Osteocyte (in vitro differentiated cells): ENCODE measurements around the gene LPCAT3. TPM values are rescaled to one million over a fixed set of nuclear protein-coding genes. Genes with fewer than 3 reads are reported as not detected.
A peak's percentile ranks its signal among the peaks of the same experiment; 100 is the strongest.

Experiments used
- DNase-seq: peaks from one replicate; pipeline ENCODE4 v3.0.0; 2021; ENCODE audit warnings: mixed read lengths; ENCODE audit not compliant: unreplicated experiment; ENCODE audit errors: extremely low spot score
- H3K27ac Mint-ChIP-seq: one replicate; pipeline ENCODE4 v1.8.0; 2021; ENCODE audit warnings: mild to moderate bottlenecking, mixed read lengths; ENCODE audit not compliant: unreplicated experiment
- H3K27me3 Mint-ChIP-seq: one replicate; pipeline ENCODE4 v1.8.0; 2021; ENCODE audit warnings: mixed read lengths; ENCODE audit not compliant: unreplicated experiment
- H3K36me3 Mint-ChIP-seq: one replicate; pipeline ENCODE4 v1.8.0; 2021; ENCODE audit warnings: mixed read lengths; ENCODE audit not compliant: unreplicated experiment
- H3K4me1 Mint-ChIP-seq: one replicate; pipeline ENCODE4 v1.8.0; 2021; ENCODE audit warnings: mixed read lengths; ENCODE audit not compliant: unreplicated experiment
- H3K4me3 Mint-ChIP-seq: one replicate; pipeline ENCODE4 v1.8.0; 2021; ENCODE audit warnings: mild to moderate bottlenecking, moderate library complexity, mixed read lengths; ENCODE audit not compliant: unreplicated experiment
- H3K9me3 Mint-ChIP-seq: one replicate; pipeline ENCODE4 v1.8.0; 2021; ENCODE audit warnings: mixed read lengths; ENCODE audit not compliant: unreplicated experiment
- total RNA-seq: library from RNA; stranded (reverse); gene quantifications from 2 replicates; pipeline ENCODE4 v1.2.1, GENCODE V29; 2021
- TF ChIP-seq, protein P1 (sequence below): fragments of 200-600 bp; sonication (generic); IDR thresholded peaks from 2 replicates; pipeline ENCODE4 v1.5.0; 2021; ENCODE audit warnings: antibody characterized with exemption, mild to moderate bottlenecking, moderate library complexity

LPCAT3 gene
- total RNA-seq, 1 donor from 2014 or later, result 33.2 TPM

DNA sequence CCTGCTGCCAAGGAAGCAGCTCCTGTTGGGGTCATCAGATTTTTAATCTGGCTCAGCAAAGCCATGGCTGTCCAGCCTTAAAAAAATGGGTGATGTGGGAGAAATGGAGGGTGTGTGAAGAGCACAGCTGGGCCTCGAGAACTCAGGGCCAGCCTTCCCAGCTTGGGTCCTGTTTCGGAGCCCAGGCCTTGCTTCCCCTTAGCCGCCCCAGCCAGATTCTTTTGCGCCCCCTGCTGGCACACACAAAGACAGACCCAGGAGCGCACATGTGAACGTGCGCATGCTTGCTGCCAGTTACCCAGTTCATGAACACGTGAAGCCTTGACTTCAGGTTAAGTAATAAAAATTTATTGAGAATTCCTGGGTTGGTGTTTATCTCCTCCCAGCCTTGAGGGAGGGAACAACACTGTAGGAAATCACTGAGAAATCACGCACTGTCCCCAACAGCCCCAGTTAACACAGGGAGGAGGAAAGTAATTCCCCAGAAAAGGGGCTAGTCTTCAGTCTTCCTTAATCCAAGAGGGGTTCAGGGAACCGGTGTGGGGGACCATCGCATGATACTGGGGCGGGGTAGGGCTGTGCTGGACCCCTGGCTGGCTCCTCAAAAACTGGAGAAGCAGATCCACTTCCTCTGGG, 53.1 kb downstream of the LPCAT3 start:
- Mint-ChIP-seq H3K27me3 (no peaks in the 10 kb centered on the region), H3K27ac (peak overlapping the region; percentile 78), H3K4me1 (peaks cover 27% of the 10 kb centered on the region), H3K4me3 (no peak overlapping the region), H3K36me3 (peaks cover 21% of the 10 kb centered on the region), H3K9me3 (no peaks in the 10 kb centered on the region)
- TF ChIP-seq, protein P1, sequence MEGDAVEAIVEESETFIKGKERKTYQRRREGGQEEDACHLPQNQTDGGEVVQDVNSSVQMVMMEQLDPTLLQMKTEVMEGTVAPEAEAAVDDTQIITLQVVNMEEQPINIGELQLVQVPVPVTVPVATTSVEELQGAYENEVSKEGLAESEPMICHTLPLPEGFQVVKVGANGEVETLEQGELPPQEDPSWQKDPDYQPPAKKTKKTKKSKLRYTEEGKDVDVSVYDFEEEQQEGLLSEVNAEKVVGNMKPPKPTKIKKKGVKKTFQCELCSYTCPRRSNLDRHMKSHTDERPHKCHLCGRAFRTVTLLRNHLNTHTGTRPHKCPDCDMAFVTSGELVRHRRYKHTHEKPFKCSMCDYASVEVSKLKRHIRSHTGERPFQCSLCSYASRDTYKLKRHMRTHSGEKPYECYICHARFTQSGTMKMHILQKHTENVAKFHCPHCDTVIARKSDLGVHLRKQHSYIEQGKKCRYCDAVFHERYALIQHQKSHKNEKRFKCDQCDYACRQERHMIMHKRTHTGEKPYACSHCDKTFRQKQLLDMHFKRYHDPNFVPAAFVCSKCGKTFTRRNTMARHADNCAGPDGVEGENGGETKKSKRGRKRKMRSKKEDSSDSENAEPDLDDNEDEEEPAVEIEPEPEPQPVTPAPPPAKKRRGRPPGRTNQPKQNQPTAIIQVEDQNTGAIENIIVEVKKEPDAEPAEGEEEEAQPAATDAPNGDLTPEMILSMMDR, result peak; percentile 91
- peak; percentile 92 for DNase-seq

GRCh38 chr12:6964605-6965025, 53.7 kb downstream of the LPCAT3 start:
- Mint-ChIP-seq H3K27ac (peak overlapping the region; percentile 78), H3K36me3 (peaks cover 21% of the 10 kb centered on the region), H3K4me3 (no peak overlapping the region), H3K27me3 (no peaks in the 10 kb centered on the region), H3K4me1 (peaks cover 24% of the 10 kb centered on the region), H3K9me3 (no peaks in the 10 kb centered on the region)
- TF ChIP-seq, protein P1, result no peak
- no peak for DNase-seq

GRCh38 chr12:6963791-6964413, 54.4 kb downstream of the LPCAT3 start:
- TF ChIP-seq, protein P1, result no peak
- DNase-seq, result no peak
- Mint-ChIP-seq H3K36me3 (peaks cover 17% of the 10 kb centered on the region), H3K4me3 (no peak overlapping the region), H3K4me1 (peaks cover 22% of the 10 kb centered on the region), H3K9me3 (no peaks in the 10 kb centered on the region), H3K27me3 (no peaks in the 10 kb centered on the region), H3K27ac (peak overlapping the region; percentile 78)

GRCh38 chr12:6963016-6963731, 55.1 kb downstream of the LPCAT3 start:
- Mint-ChIP-seq H3K27ac (no peak overlapping the region), H3K4me1 (peaks cover 18% of the 10 kb centered on the region)
- DNase-seq, result no peak

More at GRCh38 chr12:6963016-6963731, 55.1 kb downstream of the LPCAT3 start:
- no peaks in the 10 kb centered on the region for H3K9me3 Mint-ChIP-seq
- H3K4me3 Mint-ChIP-seq, result no peak overlapping the region
- H3K36me3 Mint-ChIP-seq, result peaks cover 13% of the 10 kb centered on the region
- no peaks in the 10 kb centered on the region for H3K27me3 Mint-ChIP-seq
- TF ChIP-seq, protein P1, result no peak
